D341Med (cell line): ENCODE measurements around the gene BANP.
"Not testable (repeated sequence)": the region's sequence is repeated elsewhere in the genome, so short reads cannot be mapped to it uniquely, and the experiment has no call there.

Experiments used
- DNase-seq: peaks from one replicate; pipeline ENCODE4 v3.0.0; 2012; ENCODE audit warnings: low spot score

Gene BANP

GRCh38 chr16:87968541-87968940 lies 17.3 kb downstream of the BANP start:
- DNase-seq, result no peak

DNA sequence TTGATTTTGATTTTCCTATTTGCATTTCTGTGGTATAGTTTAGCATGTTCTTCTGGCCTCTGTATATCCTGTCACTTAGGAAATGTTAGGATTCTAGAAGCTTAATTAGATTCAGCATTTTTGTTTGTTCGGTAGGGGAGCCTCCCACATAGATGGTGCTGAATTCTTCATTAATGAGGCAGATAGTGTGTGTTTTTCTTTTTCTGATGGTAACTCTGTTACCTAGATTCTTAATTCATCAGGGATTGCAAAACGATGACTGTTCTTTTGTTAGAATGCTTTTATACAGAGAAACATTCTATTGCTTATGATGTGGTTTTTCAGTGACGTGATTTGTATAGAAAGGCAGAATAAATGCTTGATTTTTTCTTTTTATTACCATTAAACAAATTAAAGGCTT lies 19.0 kb downstream of the BANP start:
- no peak for DNase-seq

DNA sequence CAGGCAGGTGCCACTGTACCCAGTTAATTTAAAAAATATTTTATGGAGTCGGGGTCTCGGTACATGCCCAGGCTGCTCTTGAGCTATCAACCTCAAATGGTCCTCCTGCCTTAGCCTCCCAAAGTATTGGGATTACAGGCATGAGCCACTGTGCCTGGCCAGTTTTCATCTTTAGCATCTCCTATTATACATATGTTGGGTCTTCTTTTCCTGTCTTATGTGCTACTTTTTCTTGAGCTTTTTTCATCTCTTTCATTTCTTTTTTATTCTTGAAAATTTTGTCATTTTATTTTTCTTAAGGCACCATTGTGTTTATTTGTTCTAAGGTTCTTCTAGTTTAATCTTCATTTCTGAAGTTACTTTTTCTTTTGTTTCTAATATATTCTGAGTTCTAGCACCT lies 20.7 kb downstream of the BANP start:
- no peak for DNase-seq

GRCh38 chr16:87973717-87974116 lies 22.5 kb downstream of the BANP start:
- no peak for DNase-seq

- no peak for DNase-seq
These were observed 22.9 kb downstream of the BANP start for GRCh38 chr16:87974178-87974577.

DNA sequence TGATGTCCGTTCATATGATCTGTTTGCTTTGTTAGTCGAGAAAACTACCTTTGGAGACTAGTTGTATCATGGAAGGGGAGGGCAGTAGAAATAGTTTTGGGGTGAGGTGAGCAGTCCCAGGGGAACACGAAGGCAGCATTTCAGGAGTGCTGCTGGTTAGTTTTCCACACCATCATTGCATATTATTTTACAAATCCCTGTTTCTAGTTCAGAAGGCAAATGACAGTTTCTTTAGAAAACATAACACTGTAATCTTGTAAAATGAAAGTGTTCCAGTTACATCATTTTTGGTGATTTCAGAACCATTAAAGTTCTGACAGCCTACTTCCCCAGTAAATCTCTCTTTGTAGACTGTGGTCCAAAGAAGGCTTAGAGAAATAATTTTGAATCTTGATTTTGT lies 25.4 kb downstream of the BANP start:
- no peak for DNase-seq

DNA sequence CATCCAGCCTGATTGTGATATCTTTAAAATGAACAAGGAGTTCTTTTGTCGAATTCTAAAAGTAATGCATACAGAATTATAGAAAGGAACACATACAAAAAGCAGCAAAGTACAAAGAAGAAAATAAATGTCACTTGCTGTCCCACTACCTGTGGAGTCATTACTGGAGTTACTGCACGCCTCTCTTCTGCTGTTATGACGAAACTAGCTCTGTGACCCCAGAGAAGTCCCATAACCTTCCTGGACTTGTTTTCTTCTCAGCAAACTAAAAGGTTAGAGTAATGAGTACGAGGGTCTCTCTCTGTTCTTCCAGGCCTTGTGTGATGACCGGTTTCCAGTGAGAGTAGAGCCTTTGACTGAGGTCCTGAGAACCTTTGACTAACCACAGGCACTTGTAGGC lies 26.9 kb downstream of the BANP start:
- DNase-seq, result no peak

GRCh38 chr16:87979352-87979751 lies 28.1 kb downstream of the BANP start:
- no peak for DNase-seq

DNA sequence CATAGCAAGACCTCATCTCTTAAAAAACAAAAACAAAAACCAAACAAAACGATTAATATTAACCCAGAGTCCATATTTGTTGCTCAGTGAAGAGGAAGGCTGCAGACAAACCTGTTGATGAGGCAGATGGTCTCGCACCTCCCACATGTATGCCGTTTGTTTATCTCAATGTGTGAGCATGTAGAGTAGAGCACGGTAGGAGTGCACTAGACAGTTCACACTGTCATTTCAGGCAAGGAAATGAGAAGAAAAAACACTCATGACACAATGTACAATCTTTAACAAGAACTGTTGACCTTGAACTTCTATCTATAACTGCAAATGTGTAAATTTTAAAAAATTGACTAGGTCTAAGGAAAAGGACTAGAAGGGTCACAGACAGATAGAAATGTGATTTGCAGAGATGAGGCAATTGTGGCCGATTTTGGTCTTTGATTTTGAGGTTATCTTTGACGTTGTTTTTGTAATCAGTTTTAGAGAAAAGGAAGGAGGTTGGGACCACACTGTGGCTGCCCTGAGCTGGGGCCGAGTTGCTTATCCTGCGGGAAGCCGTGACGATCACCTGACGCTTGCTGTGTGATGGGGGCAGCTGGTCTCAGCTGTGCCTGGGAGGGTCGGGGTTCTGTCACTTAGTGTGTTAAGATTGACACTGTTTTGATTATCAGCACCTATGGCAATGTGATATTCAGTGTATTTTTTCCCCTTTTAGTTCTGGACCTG lies 28.8 kb downstream of the BANP start:
- not testable (repeated sequence) for DNase-seq

DNA sequence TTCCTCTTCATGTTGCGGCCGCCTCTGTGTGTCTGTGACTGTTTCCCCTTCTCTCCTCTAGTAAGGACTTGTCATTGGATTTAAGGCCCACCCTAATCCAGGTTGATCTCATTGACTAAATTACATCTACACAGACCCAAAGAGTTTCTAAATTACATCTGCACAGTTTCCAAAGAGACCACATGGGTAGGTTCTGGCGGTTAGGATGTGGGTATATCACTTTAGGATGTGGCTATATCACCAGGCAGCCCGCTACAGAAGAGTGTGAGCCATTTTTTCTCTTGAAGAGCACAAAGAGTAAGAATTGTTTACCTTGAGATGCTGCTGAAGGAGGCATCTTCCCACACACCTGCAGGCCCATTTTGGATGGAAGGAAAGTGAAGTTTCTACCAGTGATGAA lies 30.1 kb downstream of the BANP start:
- not testable (repeated sequence) for DNase-seq

DNA sequence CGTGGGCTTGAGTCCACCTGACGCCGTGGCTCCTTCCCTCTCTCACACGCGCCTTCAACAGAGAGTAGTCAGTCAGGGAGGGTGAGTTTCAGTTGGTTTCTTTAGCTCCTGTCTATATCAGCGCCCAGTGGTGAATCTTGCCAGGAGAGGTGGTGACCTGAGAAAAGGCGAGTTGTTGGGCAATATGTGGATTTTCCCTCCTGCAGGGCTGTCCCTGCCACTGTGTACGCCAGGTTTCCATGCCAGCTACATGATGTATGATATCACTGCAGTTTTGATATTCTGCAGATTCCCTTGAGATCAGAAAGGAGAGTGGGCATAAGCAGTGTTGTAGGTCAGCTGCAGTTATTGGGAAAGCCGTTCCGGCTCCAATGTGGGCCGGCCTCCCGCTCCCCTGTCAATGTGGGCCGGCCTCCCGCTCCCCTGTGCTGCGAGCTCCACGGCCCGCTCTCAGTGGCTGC lies 31.4 kb downstream of the BANP start:
- no peak for DNase-seq

GRCh38 chr16:87983072-87983736 lies 32.0 kb downstream of the BANP start:
- not testable (repeated sequence) for DNase-seq

DNA sequence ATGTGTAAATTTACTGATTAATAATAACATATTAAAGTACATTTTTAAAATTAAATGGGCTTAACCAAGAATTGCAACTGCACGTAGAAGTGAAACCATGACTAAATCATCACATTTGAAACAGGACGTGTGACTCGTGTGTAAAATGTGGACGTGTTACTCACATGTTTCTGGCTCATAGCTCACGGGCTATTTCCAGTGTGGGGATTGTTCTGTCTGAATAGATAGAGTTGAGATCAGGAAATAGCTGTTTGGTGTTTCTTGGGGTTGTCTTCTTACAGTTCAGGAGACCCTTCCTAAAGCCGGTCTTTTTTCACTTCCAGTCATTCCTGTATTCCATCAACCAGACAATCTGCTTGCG lies 32.5 kb downstream of the BANP start:
- not testable (repeated sequence) for DNase-seq

DNA sequence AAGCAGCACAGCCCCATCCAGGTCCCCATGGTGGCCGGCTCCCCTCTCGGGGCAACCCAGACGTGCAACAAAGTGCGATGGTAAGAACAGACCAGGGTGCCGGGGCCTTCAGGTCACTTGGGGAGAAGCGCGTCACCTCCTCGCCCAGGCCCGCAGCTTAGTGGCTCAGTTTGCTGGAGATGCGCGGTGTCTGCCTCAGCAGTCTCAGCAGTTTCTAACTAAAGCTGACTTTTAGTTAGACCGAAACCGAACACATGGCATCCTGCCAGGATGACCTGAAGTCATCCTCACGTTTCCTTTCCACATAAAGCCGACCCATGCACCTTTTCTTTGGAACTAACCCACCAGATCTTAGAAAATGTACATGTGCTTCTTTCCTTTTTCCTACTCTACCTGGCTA lies 32.9 kb downstream of the BANP start:
- not testable (repeated sequence) for DNase-seq

DNA sequence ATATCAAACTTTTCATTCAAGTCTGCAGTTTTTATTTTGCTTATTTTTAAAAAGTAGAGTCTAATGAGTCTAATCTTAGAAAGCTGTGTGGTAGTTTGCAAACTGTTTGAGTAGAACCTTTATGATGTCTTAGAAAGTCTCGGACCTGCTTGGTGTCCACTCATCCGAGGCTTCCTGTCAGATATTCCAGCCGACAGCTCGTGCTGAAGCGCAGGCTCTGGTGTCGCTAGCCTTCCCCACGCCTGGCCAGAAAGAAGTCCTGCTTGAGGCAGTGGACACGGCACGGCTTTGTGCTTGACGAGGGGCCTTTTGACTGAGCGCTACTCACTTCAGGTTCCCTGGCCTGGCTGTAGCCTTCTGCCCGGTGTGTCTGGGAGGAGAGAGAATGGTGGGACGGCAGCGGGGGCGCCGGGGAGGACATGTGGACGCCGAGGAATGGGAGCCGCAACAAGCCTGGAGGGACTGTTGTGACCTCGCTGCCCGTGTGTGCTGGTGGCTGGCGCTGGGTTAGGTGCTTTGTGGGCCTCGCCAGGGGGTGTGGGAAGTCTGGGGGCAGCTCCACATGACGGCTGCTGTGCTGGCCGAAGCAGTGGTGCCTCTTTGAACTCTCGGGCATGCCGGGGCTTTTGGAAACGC lies 33.5 kb downstream of the BANP start:
- no peak for DNase-seq

- not testable (repeated sequence) for DNase-seq
These were observed 34.3 kb downstream of the BANP start for GRCh38 chr16:87985493-87985892.

- DNase-seq, result not testable (repeated sequence)
These were observed 35.2 kb downstream of the BANP start for GRCh38 chr16:87986361-87986849.

- DNase-seq, result peak; percentile 55
These were observed 37.4 kb downstream of the BANP start for GRCh38 chr16:87988596-87988995.

GRCh38 chr16:87990254-87990653 lies 39.0 kb downstream of the BANP start:
- DNase-seq, result not testable (repeated sequence)

DNA sequence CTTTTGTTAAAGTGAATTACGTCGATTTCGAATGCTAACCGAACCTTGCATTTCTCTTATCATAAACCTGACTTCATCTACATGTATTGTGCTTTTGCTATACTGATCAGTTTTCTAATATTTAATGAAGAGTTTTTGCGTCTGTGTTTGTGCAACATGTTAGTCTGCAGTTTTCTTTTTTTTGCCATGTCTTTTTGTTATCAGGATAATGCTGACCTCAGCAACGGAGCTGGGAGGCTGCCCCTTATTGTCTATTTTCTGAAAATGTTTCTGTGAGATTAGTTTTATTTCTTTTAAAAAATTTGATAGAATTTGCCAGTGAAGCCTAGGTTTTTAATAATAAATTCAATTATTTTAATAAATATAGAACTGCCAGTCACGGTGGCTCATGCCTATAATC lies 40.9 kb downstream of the BANP start:
- DNase-seq, result not testable (repeated sequence)

- no peak for DNase-seq
These were observed 42.7 kb downstream of the BANP start for GRCh38 chr16:87993901-87994300.

DNA sequence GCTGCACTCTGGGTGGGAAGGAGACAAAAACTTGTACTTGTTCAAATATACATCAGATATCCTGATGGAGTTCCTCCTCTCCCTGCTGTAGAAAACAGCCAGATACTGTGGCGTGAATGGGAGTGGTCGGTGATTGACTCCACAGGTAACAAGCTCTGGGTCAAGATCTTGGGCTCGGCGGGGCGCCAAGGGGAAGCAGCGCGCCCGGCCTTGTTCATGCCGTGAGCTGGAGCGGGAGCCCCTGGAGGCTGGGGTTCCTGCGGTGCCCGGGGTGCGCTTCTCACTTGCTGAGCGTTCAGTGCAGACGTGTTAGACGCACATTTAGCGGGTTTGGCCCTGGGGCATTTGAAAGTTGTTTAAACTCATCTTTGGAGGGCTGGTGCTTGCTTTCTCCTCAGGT lies 44.4 kb downstream of the BANP start:
- DNase-seq, result no peak
